Measurements from ENCODE around the gene RASA3. TPM values are rescaled to one million over a fixed set of nuclear protein-coding genes. Genes with fewer than 3 reads are reported as not detected.

Gene RASA3
- polyA plus RNA-seq, 3 donors, result 9.0 to 32.6 (median 16.6) TPM

DNA sequence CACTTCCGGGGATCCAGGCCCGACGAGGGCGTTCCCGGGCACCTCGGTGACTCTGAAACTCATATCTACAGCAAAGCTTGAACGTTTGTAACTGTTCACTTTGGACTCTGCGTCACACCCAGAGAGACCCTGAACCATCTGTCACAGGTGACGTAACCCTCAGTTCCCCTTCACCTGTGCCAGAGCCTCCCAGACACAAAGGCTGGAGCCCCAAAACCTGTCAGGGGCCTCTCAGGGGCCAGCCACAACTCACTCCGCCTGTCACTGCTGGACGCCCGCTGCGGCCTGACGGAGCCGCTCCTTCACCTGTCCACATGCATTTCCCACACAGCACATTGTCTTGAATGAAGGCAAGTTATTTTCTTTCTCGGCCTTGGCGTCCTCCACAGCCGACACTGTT lies 8.0 kb downstream of the RASA3 start:
- Histone ChIP-seq H3K27ac (ENCODE audit: low read depth in 1 of 2, low read length in 2 of 2) (no peak overlapping the region), H2AFZ (ENCODE audit: insufficient read depth, low read depth, low read length, poor library complexity, severe bottlenecking) (no peak overlapping the region), H3K4me2 (replicated peaks; ENCODE audit: extremely low read depth, low read length, poor library complexity, severe bottlenecking) (no peak overlapping the region), H3K79me2 (ENCODE audit: insufficient read depth, low read length) (peaks cover 84% of the 10 kb centered on the region), H3K4me3 (replicated peaks in 1 of 3; ENCODE audit: low read depth in 2 of 3, low read length in 3 of 3) (no peak overlapping the region), H3K9ac (ENCODE audit: insufficient read depth, low read length, poor library complexity, severe bottlenecking) (no peak overlapping the region), H3K4me1 (ENCODE audit: control insufficient read depth in 1 of 2, insufficient read depth in 2 of 2, low read length in 2 of 2) (peaks cover 63 to 92% of the 10 kb centered on the region in 2 donors), H3K9me3 (replicated peaks in 1 of 2; ENCODE audit: control insufficient read depth in 1 of 2, insufficient read depth in 1 of 2, low read length in 2 of 2) (no peaks in the 10 kb centered on the region), H4K20me1 (ENCODE audit: insufficient read depth, low read length) (peaks cover 84% of the 10 kb centered on the region), H3K27me3 (ENCODE audit: control insufficient read depth in 2 of 2, insufficient read depth in 2 of 2, low read length in 2 of 2) (no peaks in the 10 kb centered on the region), H3K36me3 (replicated peaks in 1 of 2; ENCODE audit: control insufficient read depth in 1 of 2, insufficient read depth in 2 of 2, low read length in 2 of 2) (no peaks in the 10 kb centered on the region)
- intact Hi-C loops (cut with micrococcal nuclease), result no loop called here
- H3K27ac Mint-ChIP-seq, result peak overlapping the region in 3 of 7 donors; percentile 33 to 83 (median 81)
- H3K27me3 Mint-ChIP-seq (ENCODE audit: low read depth in 3 of 3), result peaks cover 0 to 3% (median 2%) of the 10 kb centered on the region in 3 donors
- TF ChIP-seq, protein P1, sequence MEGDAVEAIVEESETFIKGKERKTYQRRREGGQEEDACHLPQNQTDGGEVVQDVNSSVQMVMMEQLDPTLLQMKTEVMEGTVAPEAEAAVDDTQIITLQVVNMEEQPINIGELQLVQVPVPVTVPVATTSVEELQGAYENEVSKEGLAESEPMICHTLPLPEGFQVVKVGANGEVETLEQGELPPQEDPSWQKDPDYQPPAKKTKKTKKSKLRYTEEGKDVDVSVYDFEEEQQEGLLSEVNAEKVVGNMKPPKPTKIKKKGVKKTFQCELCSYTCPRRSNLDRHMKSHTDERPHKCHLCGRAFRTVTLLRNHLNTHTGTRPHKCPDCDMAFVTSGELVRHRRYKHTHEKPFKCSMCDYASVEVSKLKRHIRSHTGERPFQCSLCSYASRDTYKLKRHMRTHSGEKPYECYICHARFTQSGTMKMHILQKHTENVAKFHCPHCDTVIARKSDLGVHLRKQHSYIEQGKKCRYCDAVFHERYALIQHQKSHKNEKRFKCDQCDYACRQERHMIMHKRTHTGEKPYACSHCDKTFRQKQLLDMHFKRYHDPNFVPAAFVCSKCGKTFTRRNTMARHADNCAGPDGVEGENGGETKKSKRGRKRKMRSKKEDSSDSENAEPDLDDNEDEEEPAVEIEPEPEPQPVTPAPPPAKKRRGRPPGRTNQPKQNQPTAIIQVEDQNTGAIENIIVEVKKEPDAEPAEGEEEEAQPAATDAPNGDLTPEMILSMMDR (IDR thresholded peaks at IDR 0.05), result no peak
- DNase-seq, result no peak
- peaks cover 68% of the 10 kb centered on the region for H3K4me1 Mint-ChIP-seq
- 92% methylated on average over 15 of the region's 18 CpGs for WGBS (ENCODE audit: insufficient coverage)
- no peak overlapping the region for H3K4me3 Mint-ChIP-seq
- H3K9me3 Mint-ChIP-seq, result no peaks in the 10 kb centered on the region
- H3K36me3 Mint-ChIP-seq, result peaks cover 43 to 45% of the 10 kb centered on the region in 2 donors

DNA sequence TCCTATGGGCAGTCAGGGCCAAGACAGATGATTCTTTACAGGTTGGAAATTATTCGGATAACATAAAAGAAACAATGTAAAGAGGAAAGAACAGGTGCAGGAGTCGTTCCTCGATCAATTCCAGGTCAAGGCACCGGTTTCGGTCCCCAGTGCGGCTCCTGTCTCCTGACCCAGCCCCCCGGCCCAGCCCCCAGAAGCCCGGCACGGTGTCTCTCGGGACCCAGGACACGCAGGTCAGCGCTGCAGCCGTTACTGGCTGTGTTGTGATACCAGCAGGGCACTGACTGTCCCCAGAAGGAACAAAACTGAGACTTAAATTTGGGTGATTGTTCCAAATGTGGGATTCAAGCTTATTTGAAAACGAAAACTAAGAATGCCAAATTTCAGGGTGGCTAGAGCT lies 8.5 kb downstream of the RASA3 start:
- Mint-ChIP-seq H3K9me3 (peaks cover 0 to 2% (median 0%) of the 10 kb centered on the region in 7 donors), H3K27ac (peak overlapping the region in 1 of 7 donors; percentile 82), H3K36me3 (peaks cover 43 to 45% of the 10 kb centered on the region in 2 donors), H3K4me3 (no peak overlapping the region), H3K4me1 (peaks cover 70% of the 10 kb centered on the region), H3K27me3 (ENCODE audit: low read depth in 3 of 3) (peaks cover 0 to 3% (median 2%) of the 10 kb centered on the region in 3 donors)
- Histone ChIP-seq H3K4me3 (replicated peaks in 1 of 3; ENCODE audit: low read depth in 2 of 3, low read length in 3 of 3) (no peak overlapping the region), H3K79me2 (ENCODE audit: insufficient read depth, low read length) (peaks cover 90% of the 10 kb centered on the region), H3K27ac (ENCODE audit: low read depth in 1 of 2, low read length in 2 of 2) (peak overlapping the region in 1 of 2 donors; percentile 51), H3K9me3 (replicated peaks in 1 of 2; ENCODE audit: control insufficient read depth in 1 of 2, insufficient read depth in 1 of 2, low read length in 2 of 2) (no peaks in the 10 kb centered on the region), H3K4me2 (replicated peaks; ENCODE audit: extremely low read depth, low read length, poor library complexity, severe bottlenecking) (peak overlapping the region; percentile 8), H2AFZ (ENCODE audit: insufficient read depth, low read depth, low read length, poor library complexity, severe bottlenecking) (no peak overlapping the region), H3K36me3 (replicated peaks in 1 of 2; ENCODE audit: control insufficient read depth in 1 of 2, insufficient read depth in 2 of 2, low read length in 2 of 2) (no peaks in the 10 kb centered on the region), H3K4me1 (ENCODE audit: control insufficient read depth in 1 of 2, insufficient read depth in 2 of 2, low read length in 2 of 2) (peaks cover 61 to 92% of the 10 kb centered on the region in 2 donors), H3K9ac (ENCODE audit: insufficient read depth, low read length, poor library complexity, severe bottlenecking) (no peak overlapping the region), H4K20me1 (ENCODE audit: insufficient read depth, low read length) (peaks cover 89% of the 10 kb centered on the region), H3K27me3 (ENCODE audit: control insufficient read depth in 2 of 2, insufficient read depth in 2 of 2, low read length in 2 of 2) (no peaks in the 10 kb centered on the region)
- no peak for DNase-seq
- intact Hi-C loops (cut with micrococcal nuclease), result no loop called here
- TF ChIP-seq, protein P1 (IDR thresholded peaks at IDR 0.05), result no peak
- whole genome bisulfite sequencing (ENCODE audit: insufficient coverage), result 97% methylated on average over 13 of the region's 14 CpGs
